Common myeloid progenitor, CD34-positive (primary cell): ENCODE measurements around the gene TTC4.

Experiments
- CTCF ChIA-PET: fragments of 350-600 bp; sonication (Branson Sonifier 250); formaldehyde crosslinking; loops from one replicate; lab custom pipeline; 2021; ENCODE audit warnings: antibody characterized with exemption; lab: Charles Lee
- POLR2A ChIA-PET: fragments of 350-600 bp; sonication (Branson Sonifier 250); formaldehyde crosslinking; loops from one replicate; lab custom pipeline; 2021; ENCODE audit warnings: antibody characterized with exemption; lab: Charles Lee
- DNase-seq, 3 donors: peaks; one replicate each; pipeline versions ENCODE4 v3.0.0 to v3.0.0-alpha.2; 2013
- H3K27ac ChIP-seq, 2 experiments: 1 replicate in 1 of 2; 2 replicates in 1 of 2; pipeline ENCODE4 v1.7.0; 2013; ENCODE audit warnings: inconsistent platforms in 2 of 2, low read length in 2 of 2, mild to moderate bottlenecking in 2 of 2, low read depth in 1 of 2, moderate library complexity in 1 of 2; ENCODE audit not compliant: severe bottlenecking in 2 of 2, insufficient read depth in 1 of 2, poor library complexity in 1 of 2
- H3K27me3 ChIP-seq, 5 experiments: replicated peaks in 2 of 5; 1 replicate in 3 of 5; 2 replicates in 2 of 5; pipeline versions ENCODE4 v1.6.1 to v1.7.0; 2013; ENCODE audit warnings: low read length in 4 of 5, mild to moderate bottlenecking in 2 of 5, moderate library complexity in 2 of 5, inconsistent platforms in 1 of 5; ENCODE audit not compliant: insufficient read depth in 5 of 5, control insufficient read depth in 4 of 5
- H3K36me3 ChIP-seq, 4 experiments: 1 replicate in 2 of 4; 2 replicates in 2 of 4; pipeline versions ENCODE4 v1.6.1 to v1.7.0; 2013; ENCODE audit warnings: low read length in 3 of 4, control low read depth in 1 of 4, mild to moderate bottlenecking in 1 of 4; ENCODE audit not compliant: control insufficient read depth in 4 of 4, insufficient read depth in 4 of 4
- H3K4me1 ChIP-seq, 4 experiments: 1 replicate in 3 of 4; 2 replicates in 1 of 4; pipeline versions ENCODE4 v1.6.1 to v1.7.1; 2013; ENCODE audit warnings: low read length in 3 of 4, mild to moderate bottlenecking in 3 of 4, control low read depth in 1 of 4, inconsistent platforms in 1 of 4, moderate library complexity in 1 of 4; ENCODE audit not compliant: control insufficient read depth in 4 of 4, insufficient read depth in 4 of 4; ENCODE audit errors: control extremely low read depth in 1 of 4
- H3K4me3 ChIP-seq, 7 experiments: 1 replicate in 4 of 7; 2 replicates in 3 of 7; pipeline versions ENCODE4 v1.5.1 to v1.7.0; 2013; ENCODE audit warnings: mild to moderate bottlenecking in 7 of 7, low read length in 6 of 7, moderate library complexity in 6 of 7, inconsistent platforms in 2 of 7, low read depth in 2 of 7, control low read depth in 1 of 7; ENCODE audit not compliant: insufficient read depth in 4 of 7, control insufficient read depth in 1 of 7; ENCODE audit errors: extremely low read depth in 1 of 7
- H3K9me3 ChIP-seq, 5 experiments: 1 replicate in 4 of 5; 2 replicates in 1 of 5; pipeline versions ENCODE4 v1.6.1 to v1.7.1; 2013; ENCODE audit warnings: low read length in 4 of 5, mild to moderate bottlenecking in 2 of 5, inconsistent platforms in 1 of 5, low read depth in 1 of 5, moderate library complexity in 1 of 5; ENCODE audit not compliant: control insufficient read depth in 4 of 5, insufficient read depth in 2 of 5; ENCODE audit errors: control extremely low read depth in 1 of 5
- WGBS: methylation state at CpG from one replicate; pipeline ENCODE4 v1.1.5; 2013; ENCODE audit not compliant: insufficient coverage; 5-methylcytosine and 5-hydroxymethylcytosine counted together

The TTC4 gene

GRCh38 chr1:54679706-54680105, 36.0 kb upstream of the TTC4 start:
- CTCF ChIA-PET: interaction anchor here (1.0 kb wide), 1 partner anchor 130 kb away, joined by 3 read pairs; no protein-coding TSS in a partner anchor
- no peaks in the 10 kb centered on the region for H3K9me3 ChIP-seq
- no peak overlapping the region for H3K4me3 ChIP-seq
- no peak overlapping the region for H3K27ac ChIP-seq
- peaks cover 0 to 8% (median 0%) of the 10 kb centered on the region in 4 experiments for H3K4me1 ChIP-seq
- no peak for DNase-seq
- POLR2A ChIA-PET: no interaction called here
- no peaks in the 10 kb centered on the region for H3K27me3 ChIP-seq
- 89% methylated on average over 5 of the region's 7 CpGs for WGBS
- peaks cover 0 to 6% (median 0%) of the 10 kb centered on the region in 4 experiments for H3K36me3 ChIP-seq

GRCh38 chr1:54680387-54680786, 35.3 kb upstream of the TTC4 start:
- peaks cover 0 to 6% (median 0%) of the 10 kb centered on the region in 4 experiments for H3K36me3 ChIP-seq
- no peak overlapping the region for H3K27ac ChIP-seq
- H3K9me3 ChIP-seq: no peaks in the 10 kb centered on the region
- DNase-seq: no peak
- H3K4me1 ChIP-seq: peaks cover 0 to 8% (median 0%) of the 10 kb centered on the region in 4 experiments
- ChIA-PET POLR2A (no interaction called here), CTCF (interaction anchor here (0.8 to 0.9 kb wide), 2 partner anchors 12 to 60 kb away, joined by 3 read pairs; no protein-coding TSS in a partner anchor)
- 92% methylated on average over 7 of the region's 8 CpGs for WGBS
- H3K4me3 ChIP-seq: no peak overlapping the region
- no peaks in the 10 kb centered on the region for H3K27me3 ChIP-seq

GRCh38 chr1:54681358-54681757, 34.3 kb upstream of the TTC4 start:
- H3K27ac ChIP-seq: no peak overlapping the region
- no peaks in the 10 kb centered on the region for H3K9me3 ChIP-seq
- H3K36me3 ChIP-seq: peaks cover 0 to 6% (median 0%) of the 10 kb centered on the region in 4 experiments
- ChIA-PET CTCF (interaction anchor here (0.9 to 1.1 kb wide), 2 partner anchors 10 to 11 kb away, joined by 3 read pairs; no protein-coding TSS in a partner anchor), POLR2A (interaction anchor here (0.7 kb wide), 1 partner anchor 31 kb away, joined by 3 read pairs; no protein-coding TSS in a partner anchor)
- no peak overlapping the region for H3K4me3 ChIP-seq
- H3K27me3 ChIP-seq: no peaks in the 10 kb centered on the region
- peak; percentile 46 to 86 (median 80) for DNase-seq
- H3K4me1 ChIP-seq: peaks cover 0 to 8% (median 0%) of the 10 kb centered on the region in 4 experiments

GRCh38 chr1:54683453-54683852, 32.2 kb upstream of the TTC4 start:
- no peak overlapping the region for H3K4me3 ChIP-seq
- ChIA-PET CTCF (no interaction called here), POLR2A (no interaction called here)
- H3K27me3 ChIP-seq: no peaks in the 10 kb centered on the region
- H3K9me3 ChIP-seq: no peaks in the 10 kb centered on the region
- no peak for DNase-seq
- WGBS: 89% methylated on average over 6 of the region's 6 CpGs
- H3K36me3 ChIP-seq: peaks cover 0 to 6% (median 0%) of the 10 kb centered on the region in 4 experiments
- H3K4me1 ChIP-seq: peaks cover 0 to 8% (median 0%) of the 10 kb centered on the region in 4 experiments
- no peak overlapping the region for H3K27ac ChIP-seq

GRCh38 chr1:54685335-54685905, 30.2 kb upstream of the TTC4 start:
- H3K4me1 ChIP-seq: peaks cover 0 to 8% (median 0%) of the 10 kb centered on the region in 4 experiments
- DNase-seq: no peak
- no peak overlapping the region for H3K4me3 ChIP-seq
- H3K27ac ChIP-seq: no peak overlapping the region
- no peaks in the 10 kb centered on the region for H3K9me3 ChIP-seq
- ChIA-PET CTCF (no interaction called here), POLR2A (no interaction called here)
- 100% methylated on average over 3 of the region's 4 CpGs for WGBS
- no peaks in the 10 kb centered on the region for H3K27me3 ChIP-seq
- H3K36me3 ChIP-seq: peaks cover 0 to 5% (median 0%) of the 10 kb centered on the region in 4 experiments

- no peak for DNase-seq
- H3K9me3 ChIP-seq: no peaks in the 10 kb centered on the region
- peaks cover 0 to 5% (median 0%) of the 10 kb centered on the region in 4 experiments for H3K36me3 ChIP-seq
- H3K4me3 ChIP-seq: no peak overlapping the region
- H3K4me1 ChIP-seq: peaks cover 0 to 7% (median 0%) of the 10 kb centered on the region in 4 experiments
- POLR2A ChIA-PET: no interaction called here
- H3K27me3 ChIP-seq: no peaks in the 10 kb centered on the region
- WGBS: 98% methylated on average over 8 of the region's 11 CpGs
- no peak overlapping the region for H3K27ac ChIP-seq
- CTCF ChIA-PET: interaction anchor here (1.3 kb wide), 1 partner anchor 115 kb away, joined by 4 read pairs; the partner anchor contains the start of gene TTC22
These were observed 29.5 kb upstream of the TTC4 start for GRCh38 chr1:54686155-54686554.

- ChIA-PET POLR2A (no interaction called here), CTCF (no interaction called here)
- Histone ChIP-seq H3K36me3 (no peaks in the 10 kb centered on the region), H3K4me3 (no peak overlapping the region), H3K9me3 (no peaks in the 10 kb centered on the region), H3K27me3 (no peaks in the 10 kb centered on the region), H3K27ac (no peak overlapping the region), H3K4me1 (no peaks in the 10 kb centered on the region)
- WGBS: 93% methylated on average over 8 of the region's 8 CpGs
- DNase-seq: no peak
These were observed 20.9 kb upstream of the TTC4 start for GRCh38 chr1:54694771-54695170.
